GM19372 (cell line): ENCODE data around the gene LRRIQ3.
"Not testable (repeated sequence)": the region's sequence is repeated elsewhere in the genome, so short reads cannot be mapped to it uniquely, and the experiment has no call there.

ENCODE experiments used
- ATAC-seq: cut with Tn5 transposase; IDR thresholded peaks from one replicate; pipeline ENCODE4 v1.9.1; 2021; ENCODE audit warnings: mild to moderate bottlenecking, low read depth, moderate library complexity; ENCODE audit not compliant: unreplicated experiment

The LRRIQ3 gene

DNA sequence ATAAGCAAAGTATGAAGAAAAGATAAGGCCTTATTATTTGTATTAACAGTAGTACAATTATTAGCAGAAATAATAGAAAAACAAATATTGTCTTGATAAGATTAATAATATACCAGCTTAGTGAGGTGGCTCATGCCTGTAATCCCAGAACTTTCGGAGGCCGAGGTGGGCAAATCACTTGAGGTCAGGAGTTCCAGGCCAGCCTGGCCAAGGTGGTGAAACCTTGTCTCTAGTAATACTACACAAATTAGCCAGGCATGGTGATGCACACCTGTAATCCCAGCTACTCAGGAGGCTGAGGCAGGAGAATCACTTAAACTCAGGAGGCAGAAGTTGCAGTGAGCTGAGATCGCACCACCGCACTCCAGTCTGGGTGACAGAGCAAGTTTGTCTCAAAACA lies 80.6 kb downstream of the LRRIQ3 start:
- not testable (repeated sequence) for ATAC-seq

- ATAC-seq: no peak
Measured at GRCh38 chr1:74113333-74113732, 84.6 kb downstream of the LRRIQ3 start.

DNA sequence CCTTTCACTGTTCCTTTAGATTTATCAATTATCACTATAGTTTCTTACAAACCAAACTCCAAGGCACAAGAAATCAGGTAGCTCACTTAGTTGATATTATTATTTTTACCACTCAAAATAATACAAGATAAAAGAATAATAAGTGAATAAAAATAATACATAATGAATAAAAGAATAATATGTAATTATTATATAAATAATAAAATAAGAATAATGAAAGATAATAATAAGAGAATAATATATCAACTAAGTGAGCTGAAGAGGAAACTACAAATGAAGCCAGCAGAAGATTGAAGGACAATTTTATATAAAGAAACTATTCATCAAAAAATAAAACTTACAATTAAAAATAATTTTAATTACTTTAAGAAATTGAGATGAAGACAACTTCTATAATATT lies 90.6 kb downstream of the LRRIQ3 start:
- ATAC-seq: no peak

DNA sequence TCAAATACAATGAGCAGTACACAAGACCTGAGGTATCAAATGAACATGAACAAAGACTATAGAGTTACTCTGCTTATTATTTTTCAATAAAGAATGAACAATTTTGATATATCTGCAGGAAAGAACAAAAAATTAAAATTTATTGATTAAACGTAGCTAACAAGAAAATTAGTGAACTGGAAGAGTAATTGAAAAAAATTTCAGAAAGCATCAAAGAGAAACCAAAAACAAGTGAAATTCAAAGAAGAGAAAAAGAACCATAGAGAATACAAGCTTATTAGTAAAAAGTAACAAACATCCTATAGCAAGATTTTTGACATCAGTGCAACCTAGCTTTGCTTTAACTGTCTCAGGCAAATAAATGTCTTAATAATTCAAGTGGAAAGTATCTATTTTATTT lies 106.6 kb downstream of the LRRIQ3 start:
- ATAC-seq: no peak

GRCh38 chr1:74083128-74083527 lies 114.8 kb downstream of the LRRIQ3 start:
- no peak for ATAC-seq

DNA sequence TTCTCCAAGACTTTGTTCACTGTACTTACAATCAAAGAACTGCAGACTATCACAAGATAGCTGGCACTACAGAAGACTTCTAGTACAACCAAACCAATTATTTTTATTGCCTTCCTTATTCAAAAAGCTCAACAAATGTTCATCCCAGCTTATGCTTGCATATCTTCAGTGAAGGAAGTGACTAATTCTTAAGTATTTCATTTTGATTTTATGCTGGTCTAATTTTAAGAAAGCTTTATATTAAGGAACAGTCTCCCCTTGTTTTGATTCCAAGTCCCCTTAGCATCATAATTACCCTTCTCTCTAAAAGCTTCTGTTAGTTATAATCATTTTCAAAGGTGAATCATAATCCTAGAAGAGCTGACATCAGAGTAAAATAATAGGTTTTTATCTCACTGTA lies 132.9 kb downstream of the LRRIQ3 start:
- ATAC-seq: no peak

GRCh38 chr1:74057719-74058118 lies 140.3 kb downstream of the LRRIQ3 start:
- no peak for ATAC-seq

DNA sequence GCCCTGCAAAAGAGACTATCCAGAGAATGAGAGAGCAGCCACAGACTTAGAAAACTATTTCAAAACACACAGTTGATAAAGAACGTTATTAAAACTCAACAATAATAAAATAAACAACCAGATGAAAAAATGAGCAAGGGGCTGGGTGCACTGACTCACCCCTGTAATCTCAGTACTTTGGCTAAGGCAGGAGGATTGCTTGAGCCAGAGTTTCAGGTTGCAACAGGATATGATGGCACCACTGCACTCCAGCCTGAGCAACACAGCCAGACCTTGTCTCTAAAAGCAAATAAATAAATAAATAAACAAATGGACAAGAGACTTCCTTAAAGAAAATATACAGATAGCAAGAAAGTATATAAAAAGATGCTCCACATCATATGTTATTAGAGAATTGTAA lies 144.6 kb downstream of the LRRIQ3 start:
- ATAC-seq: no peak

GRCh38 chr1:74050386-74050785 lies 147.6 kb downstream of the LRRIQ3 start:
- no peak for ATAC-seq

GRCh38 chr1:74038042-74038441 lies 159.9 kb downstream of the LRRIQ3 start:
- no peak for ATAC-seq

GRCh38 chr1:74012583-74012982 lies 185.4 kb downstream of the LRRIQ3 start:
- no peak for ATAC-seq

GRCh38 chr1:74011736-74012135 lies 186.2 kb downstream of the LRRIQ3 start:
- ATAC-seq: no peak

DNA sequence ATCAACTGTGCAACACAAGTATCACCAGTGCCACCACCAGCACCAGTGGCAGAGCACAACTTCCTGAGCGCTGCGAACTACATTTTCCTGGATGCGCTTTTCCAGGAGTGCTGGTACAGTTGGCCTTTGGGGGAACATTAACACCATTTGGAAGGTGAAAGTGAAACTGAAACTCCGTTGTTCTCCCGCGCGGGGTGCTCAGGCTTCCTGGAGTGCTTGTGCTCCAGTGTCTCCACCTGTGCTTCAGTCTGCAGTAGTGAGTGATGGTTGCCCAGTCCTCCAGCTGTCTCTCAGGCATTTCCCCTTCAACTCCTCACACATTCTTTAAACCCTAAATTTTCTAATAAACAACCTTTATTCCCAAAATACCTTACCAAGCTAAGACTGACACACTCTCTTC lies 187.8 kb downstream of the LRRIQ3 start:
- ATAC-seq: no peak

GRCh38 chr1:74005533-74005932 lies 192.4 kb downstream of the LRRIQ3 start:
- ATAC-seq: no peak

DNA sequence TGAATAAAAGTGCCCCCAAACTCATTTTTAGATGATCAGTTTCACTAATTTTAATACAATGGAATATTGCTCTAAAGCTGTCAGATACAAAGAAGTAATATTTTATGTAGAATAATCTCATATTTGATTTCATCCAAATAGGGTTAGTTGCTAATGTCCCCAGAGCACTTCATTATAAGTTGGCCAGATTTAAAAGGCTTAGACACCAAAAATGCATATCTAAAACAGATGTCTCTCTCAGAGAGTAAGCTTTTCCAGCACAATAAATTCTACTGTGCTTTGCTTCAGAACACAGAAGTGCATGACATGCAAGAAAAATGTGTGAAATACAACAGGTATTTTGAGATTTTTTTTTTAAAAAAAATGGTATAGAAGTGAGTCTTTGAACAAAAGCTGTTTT lies 194.2 kb downstream of the LRRIQ3 start:
- no peak for ATAC-seq

DNA sequence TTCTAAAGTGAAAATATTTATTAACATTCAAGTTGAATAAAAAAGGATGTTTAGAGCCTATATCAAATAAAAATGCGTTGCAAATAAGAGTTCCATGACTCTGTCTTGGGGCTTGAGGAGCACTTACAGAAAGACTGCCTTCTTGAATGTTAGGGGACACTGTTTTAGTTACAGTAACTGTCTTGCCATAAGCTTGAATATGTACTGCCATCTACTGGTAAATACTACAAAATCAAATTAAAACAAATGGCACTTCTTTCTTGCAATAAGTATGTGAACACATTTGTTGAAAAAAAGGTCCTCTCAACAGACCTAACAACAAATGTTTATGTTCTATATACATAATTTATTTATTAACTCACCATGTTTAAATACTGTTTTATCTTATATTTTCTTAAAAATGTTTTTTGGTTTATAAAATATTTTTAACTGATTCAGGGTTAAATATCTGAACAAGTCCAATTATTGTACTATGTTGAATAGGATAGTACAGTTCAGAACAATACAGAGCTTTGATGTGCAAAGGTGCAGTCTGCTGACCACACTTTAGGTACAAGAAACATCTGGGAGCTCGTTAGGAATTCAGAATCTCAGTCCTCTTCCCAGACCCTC lies 199.5 kb downstream of the LRRIQ3 start:
- no peak for ATAC-seq

DNA sequence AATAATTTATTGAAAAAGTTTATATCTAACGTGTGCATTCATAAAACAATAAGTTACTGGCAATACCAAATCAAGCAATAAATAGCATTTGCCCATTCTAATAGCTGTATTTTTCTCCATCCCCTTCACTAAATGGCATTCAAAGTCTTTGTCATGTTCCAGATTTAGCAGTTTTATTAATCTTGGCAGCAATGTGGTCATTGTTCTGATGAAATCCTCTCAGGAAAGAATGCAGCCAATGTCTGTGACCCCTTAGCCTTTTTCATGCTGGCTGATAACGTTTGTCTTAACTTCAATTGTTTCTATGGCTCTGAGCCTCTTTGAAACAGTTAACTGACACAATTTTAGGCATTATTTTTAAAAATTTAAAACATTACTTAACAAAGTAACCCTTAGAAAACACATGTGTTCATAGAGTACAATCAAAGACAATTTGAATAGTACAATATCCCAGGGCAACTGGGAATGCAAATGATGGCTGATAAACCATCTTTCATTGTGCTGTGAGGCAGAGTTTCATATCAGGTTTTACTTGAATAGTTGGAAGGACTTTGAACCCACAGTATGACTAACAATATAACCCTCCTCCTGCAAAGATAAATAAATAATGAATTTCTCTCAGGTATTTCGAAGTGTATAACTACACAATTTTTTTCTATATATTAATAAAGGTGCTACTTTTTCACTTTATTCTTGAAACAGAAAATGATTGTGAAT lies 217.5 kb downstream of the LRRIQ3 start:
- ATAC-seq: no peak

- ATAC-seq: no peak
Measured at GRCh38 chr1:73979684-73980083, 218.3 kb downstream of the LRRIQ3 start.

GRCh38 chr1:73978964-73979363 lies 219.0 kb downstream of the LRRIQ3 start:
- no peak for ATAC-seq
